ACC112 (cell line): ENCODE data around the gene ADARB1.

Source experiments
- H2AFZ ChIP-seq: fragments of 200-600 bp; sonication (generic); one replicate; pipeline ENCODE4 v1.6.0; 2017; ENCODE audit warnings: antibody characterized with exemption, low read length; ENCODE audit not compliant: unreplicated experiment
- H3K27ac ChIP-seq: fragments of 200-600 bp; sonication (generic); 2 replicates; pipeline ENCODE4 v1.5.1; 2014; ENCODE audit warnings: low read depth, mild to moderate bottlenecking, antibody characterized with exemption, low read length, moderate library complexity
- H3K27me3 ChIP-seq: fragments of 200-600 bp; sonication (generic); 2 replicates; pipeline ENCODE4 v1.6.1; 2014; ENCODE audit warnings: mild to moderate bottlenecking, antibody characterized with exemption, low read length, moderate library complexity, mixed read lengths; ENCODE audit not compliant: insufficient read depth
- H3K36me3 ChIP-seq: fragments of 200-600 bp; sonication (generic); 2 replicates; pipeline ENCODE4 v1.6.1; 2016; ENCODE audit warnings: mild to moderate bottlenecking, antibody characterized with exemption, low read length, moderate library complexity, mixed read lengths; ENCODE audit not compliant: insufficient read depth
- H3K4me1 ChIP-seq: fragments of 200-600 bp; sonication (generic); one replicate; pipeline ENCODE4 v1.6.1; 2016; ENCODE audit warnings: low read length, mixed read lengths; ENCODE audit not compliant: insufficient read depth, unreplicated experiment, control insufficient read depth
- H3K4me3 ChIP-seq: fragments of 200-600 bp; sonication (generic); 2 replicates; pipeline ENCODE4 v1.5.1; 2014; ENCODE audit warnings: mild to moderate bottlenecking, low read depth, low read length
- H3K79me2 ChIP-seq: fragments of 200-600 bp; sonication (generic); one replicate; pipeline ENCODE4 v1.6.0; 2016; ENCODE audit warnings: low read length; ENCODE audit not compliant: control insufficient read depth, unreplicated experiment, insufficient read depth

ADARB1 gene

DNA sequence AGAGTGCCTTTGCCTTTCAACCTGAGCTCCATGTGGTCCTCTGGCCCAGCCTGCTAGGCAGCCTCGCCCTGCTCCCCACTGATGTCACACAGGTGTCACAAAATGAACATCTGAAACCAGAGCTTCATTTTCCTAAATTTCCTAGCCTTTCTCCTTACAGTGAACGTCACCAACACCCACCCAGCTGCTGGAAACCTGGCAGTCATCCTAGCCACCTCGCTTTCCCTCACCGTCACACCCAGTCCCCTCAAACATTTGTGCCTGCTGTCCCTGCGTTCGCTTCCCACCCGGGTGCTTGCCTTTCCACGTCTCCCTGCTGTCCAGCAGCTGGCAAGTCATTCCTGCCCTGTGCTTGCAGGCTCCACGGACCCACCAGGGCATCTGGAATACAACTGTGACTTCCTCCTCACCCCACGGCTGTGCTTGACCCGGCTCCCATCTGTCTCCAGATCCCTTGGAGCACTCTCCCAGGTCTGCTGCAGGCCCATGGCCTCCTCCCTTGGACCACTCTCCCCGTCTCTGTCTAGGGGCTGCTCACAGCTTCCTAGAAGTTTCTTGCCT, 23.5 kb downstream of the ADARB1 start:
- Histone ChIP-seq H3K79me2 (peaks cover 11% of the 10 kb centered on the region), H2AFZ (no peak overlapping the region), H3K4me1 (peaks cover 14% of the 10 kb centered on the region), H3K4me3 (no peak overlapping the region), H3K27me3 (no peaks in the 10 kb centered on the region), H3K36me3 (no peaks in the 10 kb centered on the region), H3K27ac (no peak overlapping the region)

DNA sequence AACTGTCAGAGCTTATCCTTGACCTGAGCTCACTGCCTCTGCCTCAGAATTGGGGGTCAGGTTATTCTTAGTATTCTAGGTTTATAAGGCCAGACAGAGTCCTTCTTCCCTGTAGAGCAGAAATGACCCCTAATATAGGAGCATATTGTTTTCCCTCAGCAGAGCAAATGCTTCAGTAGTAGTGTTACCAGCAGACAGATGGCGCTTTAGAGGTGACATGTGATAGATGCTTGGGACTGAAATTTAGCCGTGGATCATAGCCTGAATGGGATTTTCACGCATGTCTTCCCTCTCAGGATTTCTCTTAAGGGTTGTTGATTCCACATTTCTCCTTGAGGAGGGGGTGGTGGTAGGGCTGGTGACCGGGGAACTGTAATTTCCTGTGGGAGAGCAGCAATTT, 24.5 kb downstream of the ADARB1 start:
- Histone ChIP-seq H3K36me3 (no peaks in the 10 kb centered on the region), H3K4me1 (peaks cover 17% of the 10 kb centered on the region), H3K27me3 (no peaks in the 10 kb centered on the region), H3K4me3 (no peak overlapping the region), H2AFZ (no peak overlapping the region), H3K27ac (no peak overlapping the region), H3K79me2 (peaks cover 10% of the 10 kb centered on the region)

DNA sequence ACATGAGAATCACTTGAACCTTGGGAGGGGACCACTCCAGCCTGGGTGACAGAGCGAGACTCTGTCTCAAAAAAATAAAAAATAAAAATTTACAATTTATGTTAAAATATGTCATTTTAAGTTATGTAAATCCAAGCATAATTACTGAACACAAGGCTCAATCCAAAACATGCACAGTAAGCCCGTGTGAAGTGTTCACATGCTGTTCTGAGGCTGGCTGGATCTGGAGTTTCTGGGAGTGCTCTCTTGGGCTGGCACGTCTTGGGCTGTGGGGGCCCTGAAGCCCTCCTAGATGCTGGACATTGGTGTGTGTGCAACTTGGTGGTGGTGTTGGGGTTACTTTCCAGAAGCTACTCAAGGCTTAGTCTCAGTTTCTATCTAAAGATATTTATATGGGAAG, 25.2 kb downstream of the ADARB1 start:
- no peaks in the 10 kb centered on the region for H3K36me3 ChIP-seq
- no peak overlapping the region for H2AFZ ChIP-seq
- H3K4me3 ChIP-seq, result no peak overlapping the region
- H3K4me1 ChIP-seq, result peaks cover 24% of the 10 kb centered on the region
- H3K79me2 ChIP-seq, result peaks cover 14% of the 10 kb centered on the region
- no peaks in the 10 kb centered on the region for H3K27me3 ChIP-seq
- no peak overlapping the region for H3K27ac ChIP-seq

DNA sequence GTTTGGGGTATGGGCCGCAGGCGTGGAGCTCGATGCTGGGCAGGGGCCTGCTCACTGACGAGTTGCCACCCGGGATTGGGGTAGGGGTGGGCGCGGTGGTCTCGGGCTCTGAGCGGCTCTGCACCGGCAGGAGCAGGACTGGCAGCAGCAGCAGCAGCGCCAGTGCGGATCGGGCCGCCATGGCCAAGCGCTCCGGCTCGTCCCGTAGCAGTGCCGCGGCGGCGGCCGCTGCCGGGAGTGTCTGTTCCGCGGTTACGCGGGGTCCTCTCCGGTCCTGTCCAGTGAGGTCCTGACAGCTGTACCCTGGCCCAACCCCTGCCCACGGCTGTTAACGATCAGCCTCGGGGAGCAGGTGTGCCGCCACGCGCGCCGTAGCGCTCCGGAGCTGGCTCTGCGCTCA, 26.5 kb downstream of the ADARB1 start:
- no peak overlapping the region for H2AFZ ChIP-seq
- H3K4me3 ChIP-seq, result no peak overlapping the region
- H3K79me2 ChIP-seq, result peaks cover 14% of the 10 kb centered on the region
- H3K36me3 ChIP-seq, result no peaks in the 10 kb centered on the region
- no peak overlapping the region for H3K27ac ChIP-seq
- H3K4me1 ChIP-seq, result peaks cover 29% of the 10 kb centered on the region
- H3K27me3 ChIP-seq, result no peaks in the 10 kb centered on the region

DNA sequence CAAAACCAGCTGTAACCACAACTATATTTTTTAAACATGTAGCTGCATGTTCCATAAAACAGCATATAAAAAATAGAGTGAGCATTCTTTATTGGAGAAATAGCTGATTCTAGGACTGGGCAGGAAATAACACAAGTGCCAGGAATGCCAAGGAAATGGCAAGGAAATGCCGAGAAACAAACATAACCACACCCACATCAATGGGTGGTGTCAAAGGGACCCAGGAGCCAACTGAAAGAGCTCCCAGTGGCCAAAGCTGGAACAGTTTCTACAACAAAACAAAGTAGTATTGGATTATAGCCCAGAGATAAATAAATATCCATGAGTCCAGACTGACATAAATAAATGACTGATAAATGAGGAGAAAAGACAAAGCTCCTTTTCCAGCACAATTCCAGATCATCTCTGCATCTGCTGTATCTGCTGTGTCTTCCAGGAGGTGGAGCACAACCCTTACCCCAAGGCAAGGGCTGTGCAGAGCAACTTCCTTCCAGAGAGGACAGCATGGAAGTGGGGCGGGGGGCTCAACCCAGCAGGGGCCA, 28.1 kb downstream of the ADARB1 start:
- peak overlapping the region; percentile 23; the same call in 1 of the 2 replicates for H3K27ac ChIP-seq
- no peaks in the 10 kb centered on the region for H3K27me3 ChIP-seq
- H2AFZ ChIP-seq, result no peak overlapping the region
- no peak overlapping the region; the same call in 1 of the 2 replicates for H3K4me3 ChIP-seq
- H3K79me2 ChIP-seq, result peaks cover 25% of the 10 kb centered on the region
- H3K4me1 ChIP-seq, result peaks cover 29% of the 10 kb centered on the region
- H3K36me3 ChIP-seq, result no peaks in the 10 kb centered on the region

DNA sequence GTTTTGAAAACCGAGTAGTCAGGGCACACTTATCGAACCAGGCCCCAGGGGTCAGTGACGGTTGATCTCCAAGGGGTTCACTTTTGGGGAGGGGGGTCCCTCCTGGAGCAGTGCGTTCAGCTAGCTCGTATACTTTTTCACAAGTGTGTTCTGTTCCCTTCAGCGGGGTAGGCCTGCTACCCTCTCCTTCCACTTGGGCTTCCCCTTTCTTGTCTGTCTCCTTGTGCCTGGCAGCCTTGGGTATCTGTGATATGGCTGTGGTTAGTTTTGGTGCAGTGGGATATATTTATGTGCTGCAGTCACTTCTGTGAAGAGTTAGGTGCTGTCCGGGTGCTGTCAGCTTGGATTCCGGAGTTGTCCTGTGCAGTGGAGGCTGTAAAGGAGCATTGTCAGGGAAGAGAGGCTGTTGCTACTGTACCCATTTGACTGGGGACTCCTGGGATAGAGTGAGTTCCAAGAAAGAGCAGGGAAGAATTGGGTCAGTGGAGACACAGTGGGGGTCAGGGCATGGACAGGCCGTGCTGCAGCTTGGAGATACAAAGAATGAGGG, 29.7 kb downstream of the ADARB1 start:
- no peak overlapping the region for H3K27ac ChIP-seq
- no peaks in the 10 kb centered on the region for H3K27me3 ChIP-seq
- H3K4me1 ChIP-seq, result peaks cover 29% of the 10 kb centered on the region

DNA sequence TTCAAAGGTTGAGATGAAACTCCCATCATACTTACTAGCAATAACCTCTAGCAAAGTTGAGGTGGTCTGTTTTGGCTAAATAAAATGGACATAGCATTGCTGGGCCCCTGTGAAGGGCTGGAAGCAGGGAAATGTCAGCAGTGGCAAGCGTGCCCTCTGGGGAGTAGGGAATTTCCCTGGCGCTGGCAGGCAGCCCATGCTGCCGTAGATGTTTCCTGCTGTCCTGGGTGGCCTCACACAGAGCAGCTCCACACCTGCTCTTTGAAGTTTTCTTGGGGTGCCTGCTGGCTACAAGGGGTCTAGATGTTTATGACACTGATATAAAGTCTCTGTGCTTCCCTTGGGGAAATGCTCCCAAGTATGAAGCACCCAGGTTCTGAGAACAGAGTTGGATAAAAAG, 30.2 kb downstream of the ADARB1 start:
- no peaks in the 10 kb centered on the region for H3K27me3 ChIP-seq
- no peak overlapping the region for H2AFZ ChIP-seq
- H3K36me3 ChIP-seq, result no peaks in the 10 kb centered on the region
- H3K4me3 ChIP-seq, result no peak overlapping the region; the same call in 1 of the 2 replicates
- H3K79me2 ChIP-seq, result peaks cover 29% of the 10 kb centered on the region
- no peak overlapping the region for H3K27ac ChIP-seq
- peaks cover 29% of the 10 kb centered on the region for H3K4me1 ChIP-seq

More for the DNA sequence above, 29.7 kb downstream of the ADARB1 start:
- Histone ChIP-seq H3K4me3 (no peak overlapping the region; the same call in 1 of the 2 replicates), H2AFZ (no peak overlapping the region), H3K36me3 (no peaks in the 10 kb centered on the region), H3K79me2 (peaks cover 26% of the 10 kb centered on the region)

DNA sequence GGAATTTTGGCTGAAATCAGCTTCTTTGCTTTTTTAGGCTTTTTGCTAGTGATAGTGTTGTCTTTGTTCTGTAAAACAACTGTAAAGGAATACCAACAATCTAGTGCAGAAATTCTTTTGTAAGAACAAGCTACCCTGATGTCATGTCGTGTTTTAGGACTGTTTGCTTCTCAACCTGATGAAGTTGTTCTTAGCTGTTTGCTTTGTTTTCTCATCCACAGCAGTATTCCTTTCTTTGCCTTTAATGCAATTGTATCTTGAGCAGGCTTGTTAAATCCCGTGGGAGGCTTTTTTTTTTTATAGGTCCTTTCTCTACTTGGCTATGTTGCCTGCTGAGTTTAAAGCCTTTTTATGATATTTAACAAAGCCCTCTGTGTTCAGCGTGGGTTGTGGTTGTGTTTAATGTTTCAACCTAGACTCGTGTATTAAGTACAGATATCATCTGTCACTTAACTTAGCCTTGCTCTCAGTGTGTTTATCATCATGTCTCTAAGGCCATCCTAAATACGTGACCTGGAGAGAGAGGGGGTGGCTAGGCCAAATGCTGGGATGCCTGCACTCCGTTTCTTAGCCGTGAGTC, 31.6 kb downstream of the ADARB1 start:
- H3K27ac ChIP-seq, result no peak overlapping the region
- no peaks in the 10 kb centered on the region for H3K36me3 ChIP-seq
- H3K4me3 ChIP-seq, result no peak overlapping the region
- no peak overlapping the region for H2AFZ ChIP-seq
- peaks cover 36% of the 10 kb centered on the region for H3K4me1 ChIP-seq
- no peaks in the 10 kb centered on the region for H3K27me3 ChIP-seq
- peaks cover 25% of the 10 kb centered on the region for H3K79me2 ChIP-seq

DNA sequence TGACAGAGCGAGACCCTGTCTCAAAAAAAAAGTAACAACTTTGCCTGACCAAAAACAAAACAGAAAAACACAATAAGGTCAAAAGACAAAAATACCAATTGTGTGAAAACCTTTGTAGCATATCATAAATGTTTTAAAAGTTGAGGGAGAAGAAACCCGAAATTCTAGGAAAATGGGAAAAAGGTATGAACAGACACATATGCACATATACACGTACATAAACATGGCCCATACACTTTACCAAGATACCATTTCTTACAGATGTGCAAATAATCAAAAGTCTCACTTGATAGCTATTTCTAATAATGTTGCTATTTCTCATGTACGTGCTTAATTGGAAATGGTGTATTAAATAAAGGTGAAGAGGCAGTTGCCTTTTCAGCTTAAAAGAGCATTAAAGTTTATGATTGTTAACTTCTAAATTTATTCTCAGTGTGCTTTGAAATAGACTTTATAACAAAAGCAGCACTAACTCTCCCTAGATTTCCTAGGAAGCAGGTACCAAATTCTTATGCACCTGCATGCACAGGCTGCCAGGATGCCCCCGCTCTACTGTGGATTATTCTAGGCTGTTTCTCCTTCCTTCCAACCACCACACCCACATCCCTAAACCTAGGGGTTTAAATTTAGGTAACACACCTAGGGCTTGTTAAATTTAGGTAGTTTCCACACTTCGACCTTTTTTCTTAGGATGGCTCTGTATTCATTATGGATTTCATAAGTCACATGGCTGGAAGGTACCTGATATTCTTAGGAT, 33.8 kb downstream of the ADARB1 start:
- H3K27ac ChIP-seq, result no peak overlapping the region
- no peaks in the 10 kb centered on the region for H3K27me3 ChIP-seq
- H3K4me1 ChIP-seq, result peaks cover 21% of the 10 kb centered on the region

DNA sequence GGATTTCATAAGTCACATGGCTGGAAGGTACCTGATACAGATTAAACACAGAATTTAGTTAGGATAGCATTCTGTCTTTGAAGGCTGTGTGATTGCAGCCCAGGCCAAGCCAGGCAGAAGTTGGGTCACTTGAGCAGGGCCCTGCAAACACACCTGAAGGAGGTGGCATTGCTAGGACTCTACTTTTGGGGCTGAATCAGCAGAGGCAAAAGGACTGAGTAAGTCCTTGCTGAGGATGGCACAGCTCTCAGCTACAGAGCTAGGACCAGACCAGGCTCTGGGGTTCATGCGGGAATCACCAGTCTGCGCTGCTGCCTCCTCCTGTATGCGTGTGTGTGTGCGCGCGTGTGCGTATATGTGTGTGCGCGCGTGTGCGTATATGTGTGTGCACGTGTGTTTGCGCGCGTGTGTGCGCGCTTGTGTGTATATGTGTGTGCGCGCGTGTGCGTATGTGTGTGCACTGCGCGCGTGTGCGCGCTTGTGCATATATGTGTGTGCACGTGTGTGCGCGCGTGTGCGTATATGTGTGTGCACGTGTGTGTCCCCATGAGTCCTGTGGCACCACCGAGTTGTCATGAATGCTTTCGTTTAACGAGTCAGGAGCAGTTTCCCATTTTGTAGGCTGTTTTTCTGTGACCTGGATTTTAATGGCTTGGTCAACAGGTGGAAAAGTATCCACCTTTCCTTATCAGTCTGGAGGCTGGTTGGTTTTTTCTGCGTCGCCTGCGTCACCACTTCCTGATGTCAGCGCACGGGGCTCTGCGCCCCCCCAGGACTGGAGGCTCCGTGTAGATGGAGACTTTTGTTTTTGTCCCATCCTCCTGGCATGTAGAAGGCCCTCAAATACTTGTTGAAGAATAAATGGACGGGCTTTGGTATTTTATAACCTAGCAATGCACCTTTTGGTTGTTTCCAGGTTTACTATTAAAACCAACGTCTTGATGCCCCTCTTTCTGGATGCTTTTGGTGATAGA, 34.7 kb downstream of the ADARB1 start:
- Histone ChIP-seq H3K27me3 (no peaks in the 10 kb centered on the region), H3K27ac (no peak overlapping the region), H3K36me3 (no peaks in the 10 kb centered on the region), H2AFZ (no peak overlapping the region), H3K4me3 (no peak overlapping the region), H3K4me1 (peaks cover 16% of the 10 kb centered on the region), H3K79me2 (peaks cover 21% of the 10 kb centered on the region)

More for the DNA sequence above, 33.8 kb downstream of the ADARB1 start:
- no peaks in the 10 kb centered on the region for H3K36me3 ChIP-seq
- no peak overlapping the region for H3K4me3 ChIP-seq
- H3K79me2 ChIP-seq, result peaks cover 25% of the 10 kb centered on the region
- no peak overlapping the region for H2AFZ ChIP-seq
